HUES64 (cell line): ENCODE data around the gene NPIPB8. TPM values are rescaled to one million over a fixed set of nuclear protein-coding genes. Genes with fewer than 3 reads are reported as not detected.
"Not testable (repeated sequence)": the region's sequence is repeated elsewhere in the genome, so short reads cannot be mapped to it uniquely, and the experiment has no call there.

Experiments used
- H3K27ac ChIP-seq: 2 replicates; pipeline ENCODE4 v1.7.0; 2013; ENCODE audit warnings: low read depth, low read length, inconsistent platforms
- H3K27me3 ChIP-seq: 2 replicates; pipeline ENCODE4 v1.6.1; 2013; ENCODE audit warnings: mild to moderate bottlenecking, low read length; ENCODE audit not compliant: insufficient read depth
- H3K36me3 ChIP-seq: 2 replicates; pipeline ENCODE4 v1.6.1; 2013; ENCODE audit warnings: mild to moderate bottlenecking, low read length; ENCODE audit not compliant: insufficient read depth
- H3K4me1 ChIP-seq: 2 replicates; pipeline ENCODE4 v1.6.1; 2013; ENCODE audit warnings: mild to moderate bottlenecking, low read length, moderate library complexity; ENCODE audit not compliant: insufficient read depth
- H3K4me3 ChIP-seq: 2 replicates; pipeline ENCODE4 v1.5.1; 2013; ENCODE audit warnings: mild to moderate bottlenecking, low read length, moderate library complexity
- H3K9ac ChIP-seq: 2 replicates; pipeline ENCODE4 v1.6.1; 2013; ENCODE audit warnings: mild to moderate bottlenecking, low read depth, low read length
- H3K9me3 ChIP-seq: 2 replicates; pipeline ENCODE4 v1.6.1; 2013; ENCODE audit warnings: low read depth, low read length; ENCODE audit not compliant: insufficient read depth
- WGBS: fragments of 150-250, 120-280 bp; methylation state at CpG from one replicate; pipeline ENCODE4 v1.1.7; 2013; ENCODE audit warnings: missing lambda C conversion rate; 5-methylcytosine and 5-hydroxymethylcytosine counted together
- polyA plus RNA-seq, 2 experiments: library from polyadenylated mRNA; stranded (reverse); fragments of 50-300 nt; gene quantifications; one replicate each; pipeline ENCODE4 v1.2.3, GENCODE V29; 2013

The NPIPB8 gene
- not detected for polyA plus RNA-seq (2013, experiment 1 of 2)
- not detected for polyA plus RNA-seq (2013, experiment 2 of 2)

- H3K36me3 ChIP-seq, H3K9ac ChIP-seq, H3K4me3 ChIP-seq, H3K4me1 ChIP-seq, H3K27me3 ChIP-seq, H3K9me3 ChIP-seq, H3K27ac ChIP-seq: not testable (repeated sequence)
- WGBS, result no CpG with 5 or more reads among the region's 1 CpG
Measured at GRCh38 chr16:28637765-28638164, at the start of gene NPIPB8. Gene NPIPB8 (plus strand): TSS chr16:28638065. CDS start chr16:28638361, 296 bp downstream.

- no peaks in the 10 kb centered on the region for H3K27me3 ChIP-seq
- no peaks in the 10 kb centered on the region for H3K9me3 ChIP-seq
- no peaks in the 10 kb centered on the region for H3K4me1 ChIP-seq
- WGBS, result 93% methylated on average over 7 of the region's 8 CpGs
- H3K36me3 ChIP-seq, result peaks cover 41% of the 10 kb centered on the region
- H3K9ac ChIP-seq, result no peak overlapping the region
- H3K4me3 ChIP-seq, result no peak overlapping the region
- H3K27ac ChIP-seq, result no peak overlapping the region
Measured at GRCh38 chr16:28589069-28589468, 48.8 kb upstream of the NPIPB8 start.

- WGBS, result 96% methylated on average over 13 of the region's 13 CpGs
- Histone ChIP-seq H3K9ac (no peak overlapping the region), H3K36me3 (peaks cover 38% of the 10 kb centered on the region)
Measured at GRCh38 chr16:28589930-28590329, 47.9 kb upstream of the NPIPB8 start.

GRCh38 chr16:28590384-28591340 is 47.2 kb upstream of the NPIPB8 start:
- Histone ChIP-seq H3K27ac (no peak overlapping the region), H3K4me1 (no peaks in the 10 kb centered on the region), H3K9ac (no peak overlapping the region), H3K36me3 (peaks cover 31% of the 10 kb centered on the region), H3K27me3 (no peaks in the 10 kb centered on the region), H3K9me3 (no peaks in the 10 kb centered on the region), H3K4me3 (no peak overlapping the region)
- WGBS, result 95% methylated on average over 22 of the region's 22 CpGs

More at GRCh38 chr16:28589930-28590329, 47.9 kb upstream of the NPIPB8 start:
- Histone ChIP-seq H3K27me3 (no peaks in the 10 kb centered on the region), H3K4me3 (no peak overlapping the region), H3K27ac (no peak overlapping the region), H3K9me3 (no peaks in the 10 kb centered on the region), H3K4me1 (no peaks in the 10 kb centered on the region)

- Histone ChIP-seq H3K4me1 (0 out of 2 replicates have a peak, but pooled peaks cover 3% of the 10 kb centered on the region), H3K9me3 (no peaks in the 10 kb centered on the region), H3K4me3 (no peak overlapping the region), H3K36me3 (peaks cover 26% of the 10 kb centered on the region), H3K27me3 (no peaks in the 10 kb centered on the region), H3K9ac (no peak overlapping the region), H3K27ac (no peak overlapping the region)
- 93% methylated on average over 6 of the region's 6 CpGs for WGBS
Measured at GRCh38 chr16:28591355-28591754, 46.5 kb upstream of the NPIPB8 start.

- Histone ChIP-seq H3K9ac (no peak overlapping the region), H3K27ac (no peak overlapping the region), H3K4me1 (peaks cover 14% of the 10 kb centered on the region), H3K36me3 (peaks cover 21% of the 10 kb centered on the region), H3K27me3 (no peaks in the 10 kb centered on the region), H3K4me3 (no peak overlapping the region), H3K9me3 (no peaks in the 10 kb centered on the region)
- WGBS, result 95% methylated on average over 5 of the region's 5 CpGs
Measured at GRCh38 chr16:28592511-28592910, 45.4 kb upstream of the NPIPB8 start.

GRCh38 chr16:28592979-28593553 is 44.8 kb upstream of the NPIPB8 start:
- Histone ChIP-seq H3K27me3 (no peaks in the 10 kb centered on the region), H3K4me1 (peaks cover 19% of the 10 kb centered on the region), H3K36me3 (peaks cover 20% of the 10 kb centered on the region), H3K27ac (no peak overlapping the region), H3K4me3 (no peak overlapping the region), H3K9ac (no peak overlapping the region), H3K9me3 (no peaks in the 10 kb centered on the region)
- WGBS, result 92% methylated on average over 10 of the region's 13 CpGs

- not testable (repeated sequence) for H3K4me3 ChIP-seq, H3K36me3 ChIP-seq, H3K9ac ChIP-seq, H3K27ac ChIP-seq, H3K27me3 ChIP-seq, H3K9me3 ChIP-seq
- WGBS, result 89% methylated on average over 4 of the region's 6 CpGs
- peaks cover 20% of the 10 kb centered on the region for H3K4me1 ChIP-seq
Measured at GRCh38 chr16:28595451-28595850, 42.4 kb upstream of the NPIPB8 start.

GRCh38 chr16:28596115-28596630 is 41.7 kb upstream of the NPIPB8 start:
- no peaks in the 10 kb centered on the region for H3K27me3 ChIP-seq
- H3K27ac ChIP-seq, result no peak overlapping the region
- H3K9ac ChIP-seq, result no peak overlapping the region
- H3K9me3 ChIP-seq, result no peaks in the 10 kb centered on the region
- H3K4me1 ChIP-seq, result peaks cover 20% of the 10 kb centered on the region
- no peak overlapping the region for H3K4me3 ChIP-seq
- 87% methylated on average over 8 of the region's 8 CpGs for WGBS
- peaks cover 3% of the 10 kb centered on the region; the same call in 1 of the 2 replicates for H3K36me3 ChIP-seq

GRCh38 chr16:28596840-28597691 is 40.8 kb upstream of the NPIPB8 start, which contains the start of gene SULT1A2:
Gene SULT1A2 (minus strand): TSS chr16:28597050. CDS start chr16:28595930, 1,120 bp downstream.
- no peak within 1 kb of the TSS for H3K9ac ChIP-seq
- 53% methylated on average over 11 of the region's 11 CpGs for WGBS
- no peaks in the 10 kb centered on the region for H3K9me3 ChIP-seq
- no peak within 1 kb of the TSS for H3K4me3 ChIP-seq
- no peak within 1 kb of the TSS for H3K27ac ChIP-seq
- H3K36me3 ChIP-seq, result no peaks in the 10 kb centered on the region
- no peaks in the 10 kb centered on the region for H3K27me3 ChIP-seq
- H3K4me1 ChIP-seq, result peaks cover 20% of the 10 kb centered on the region
